Left lung (tissue), 10 donors: ENCODE results near the gene DNTTIP2. TPM values are rescaled to one million over a fixed set of nuclear protein-coding genes. Genes with fewer than 3 reads are reported as not detected.
A peak's percentile ranks its signal among the peaks of the same experiment; 100 is the strongest.
"Not testable (repeated sequence)": the region's sequence is repeated elsewhere in the genome, so short reads cannot be mapped to it uniquely, and the experiment has no call there.

Experiments
- ATAC-seq: fragments of 200-7000 bp; cut with Tn5 transposase; one replicate; pipeline ENCODE4 v1.9.1; 2020; ENCODE audit warnings: moderate library complexity
- DNase-seq, 4 donors: peaks; one replicate each; pipeline ENCODE4 v3.0.0-alpha.2; 2013 to 2020
- H3K27ac ChIP-seq, 2 donors: fragments of 200-600 bp; sonication (generic) in 1 of 2; one replicate each; pipeline versions ENCODE4 v1.5.0 to v1.8.0; 2020 to 2021
- H3K27me3 ChIP-seq, 2 donors: fragments of 200-600 bp; sonication (generic) in 1 of 2; one replicate each; pipeline versions ENCODE4 v1.5.0 to v1.8.0; 2020 to 2021
- H3K36me3 ChIP-seq, 2 donors: fragments of 200-600 bp; sonication (generic) in 1 of 2; one replicate each; pipeline versions ENCODE4 v1.5.0 to v1.8.0; 2020 to 2021
- H3K4me1 ChIP-seq, 2 donors: fragments of 200-600 bp; one replicate each; pipeline ENCODE4 v1.8.0; 2021
- H3K4me3 ChIP-seq, 2 donors: fragments of 200-600 bp; sonication (generic) in 1 of 2; one replicate each; pipeline versions ENCODE4 v1.5.0 to v1.8.0; 2020 to 2021; ENCODE audit warnings: mild to moderate bottlenecking in 1 of 2
- H3K9me3 ChIP-seq, 2 donors: fragments of 200-600 bp; sonication (generic) in 1 of 2; one replicate each; pipeline versions ENCODE4 v1.5.0 to v1.8.0; 2020 to 2021
- CTCF ChIP-seq, 2 donors: fragments of 200-600 bp; sonication (generic) in 1 of 2; IDR thresholded peaks; one replicate each; pipeline versions ENCODE4 v1.5.0 to v1.8.0; 2021; ENCODE audit warnings: antibody characterized with exemption in 2 of 2
- intact Hi-C, 2 donors: fragments of 100-400 bp; cut with DNase I; formaldehyde crosslinking; loops; one replicate each; pipeline versions ENCODE4 v1.11.2 to v1.14.2; 2022
- polyA plus RNA-seq, 6 donors: library from polyadenylated mRNA; unstranded; fragments of 120-200 nt; gene quantifications; one replicate each; pipeline ENCODE4 v1.2.1, GENCODE V29; 2013; ENCODE audit not compliant: insufficient read length in 6 of 6
- total RNA-seq, 2 donors: library from RNA; stranded (reverse); fragmentation: NEBNext Ultra II Directional; extraction: Animal tissue kit (Norgen Biotek cat#: 25700); gene quantifications; one replicate each; pipeline ENCODE4 v1.2.1, GENCODE V29; 2021
- donor health status: DM: no; HTN: yes; CAD: no.
- donor health status: DM: no; HTN: no; CAD: no.

Gene DNTTIP2
- total and polyA plus RNA-seq, 8 donors = 35.0 to 65.1 (median 59.3) TPM

GRCh38 chr1:93841771-93842170, 37.2 kb downstream of the DNTTIP2 start:
- no peak for DNase-seq
- Histone ChIP-seq H3K4me3 (no peak overlapping the region), H3K9me3 (no peaks in the 10 kb centered on the region), H3K4me1 (peaks cover 11 to 31% of the 10 kb centered on the region in 2 donors), H3K27ac (no peak overlapping the region), H3K36me3 (no peaks in the 10 kb centered on the region), H3K27me3 (no peaks in the 10 kb centered on the region)
- ATAC-seq = no peak
- intact Hi-C loops = loop anchor here in 1 of 2 donors (10.0 kb wide), 1 partner anchor 407 kb away; no protein-coding TSS in a partner anchor
- no peak for TF ChIP-seq CTCF (IDR thresholded peaks at IDR 0.05)

- Histone ChIP-seq H3K4me3 (no peak overlapping the region), H3K36me3 (no peaks in the 10 kb centered on the region), H3K27ac (no peak overlapping the region), H3K4me1 (peaks cover 11 to 29% of the 10 kb centered on the region in 2 donors), H3K9me3 (no peaks in the 10 kb centered on the region), H3K27me3 (no peaks in the 10 kb centered on the region)
- no peak for TF ChIP-seq CTCF (IDR thresholded peaks at IDR 0.05)
- DNase-seq (no peak), ATAC-seq (no peak)
- intact Hi-C loops = loop anchor here in 1 of 2 donors (10.0 kb wide), 1 partner anchor 406 kb away; no protein-coding TSS in a partner anchor
These were observed 38.0 kb downstream of the DNTTIP2 start for GRCh38 chr1:93840956-93841482.

GRCh38 chr1:93839753-93840152, 39.3 kb downstream of the DNTTIP2 start:
- no peak for ATAC-seq
- intact Hi-C loops = loop anchor here in 1 of 2 donors (10.0 kb wide), 1 partner anchor 405 kb away; no protein-coding TSS in a partner anchor
- H3K36me3 ChIP-seq = no peaks in the 10 kb centered on the region

GRCh38 chr1:93839307-93839706, 39.7 kb downstream of the DNTTIP2 start:
- intact Hi-C loops = no loop called here
- DNase-seq (no peak), ATAC-seq (peak; percentile 16)

More at GRCh38 chr1:93839753-93840152, 39.3 kb downstream of the DNTTIP2 start:
- DNase-seq = no peak
- Histone ChIP-seq H3K27ac (no peak overlapping the region), H3K27me3 (no peaks in the 10 kb centered on the region), H3K9me3 (no peaks in the 10 kb centered on the region), H3K4me3 (no peak overlapping the region), H3K4me1 (peaks cover 5 to 16% of the 10 kb centered on the region in 2 donors)
- no peak for TF ChIP-seq CTCF (IDR thresholded peaks at IDR 0.05)

GRCh38 chr1:93837961-93838360, 41.0 kb downstream of the DNTTIP2 start:
- H3K4me3 ChIP-seq = no peak overlapping the region
- no peak for TF ChIP-seq CTCF (IDR thresholded peaks at IDR 0.05)
- peaks cover under 1 to 5% of the 10 kb centered on the region in 2 donors for H3K4me1 ChIP-seq
- intact Hi-C loops = no loop called here
- no peak overlapping the region for H3K27ac ChIP-seq
- H3K27me3 ChIP-seq = no peaks in the 10 kb centered on the region
- ATAC-seq (no peak), DNase-seq (no peak)
- peaks cover 0 to 7% of the 10 kb centered on the region in 2 donors for H3K9me3 ChIP-seq
- no peaks in the 10 kb centered on the region for H3K36me3 ChIP-seq

More at GRCh38 chr1:93839307-93839706, 39.7 kb downstream of the DNTTIP2 start:
- Histone ChIP-seq H3K4me1 (peaks cover 5 to 12% of the 10 kb centered on the region in 2 donors), H3K27ac (no peak overlapping the region), H3K27me3 (no peaks in the 10 kb centered on the region), H3K9me3 (no peaks in the 10 kb centered on the region), H3K36me3 (no peaks in the 10 kb centered on the region), H3K4me3 (no peak overlapping the region)
- no peak for TF ChIP-seq CTCF (IDR thresholded peaks at IDR 0.05)

- H3K27me3 ChIP-seq, H3K27ac ChIP-seq, intact Hi-C loops, H3K4me3 ChIP-seq, ATAC-seq, H3K36me3 ChIP-seq, DNase-seq, H3K4me1 ChIP-seq: not testable (repeated sequence)
- peaks cover 0 to 17% of the 10 kb centered on the region in 2 donors for H3K9me3 ChIP-seq
These were observed 45.7 kb downstream of the DNTTIP2 start for GRCh38 chr1:93833293-93833692.
